GM18507 (cell line): Measurements from ENCODE around the gene COPS9.

Experiments
- DNase-seq: peaks from one replicate; pipeline ENCODE4 v3.0.0; 2011; ENCODE audit warnings: low read depth; ENCODE audit not compliant: insufficient read length; ENCODE audit errors: extremely low spot score
- FAIRE-seq: peaks from 2 replicates; lab custom pipeline; 2011; peaks lifted over from hg19 to GRCh38; lab: Jason Lieb, UNC

The COPS9 gene

GRCh38 chr2:240136013-240136670 lies at the start of gene COPS9:
TSS of gene COPS9 (minus strand) at chr2:240136305. CDS start at chr2:240136284, 21 bp downstream.
- FAIRE-seq (peak; percentile 83), DNase-seq (peak; percentile 89)

- DNase-seq (no peak), FAIRE-seq (no peak)
Observed at GRCh38 chr2:240184656-240185055, 48.6 kb upstream of the COPS9 start.

GRCh38 chr2:240183875-240184590 lies 47.9 kb upstream of the COPS9 start:
- DNase-seq (no peak), FAIRE-seq (no peak)

GRCh38 chr2:240183006-240183874 lies 47.1 kb upstream of the COPS9 start:
- no peak for FAIRE-seq

GRCh38 chr2:240182476-240182875 lies 46.4 kb upstream of the COPS9 start:
- no peak for FAIRE-seq

More at GRCh38 chr2:240183006-240183874, 47.1 kb upstream of the COPS9 start:
- DNase-seq, result no peak

GRCh38 chr2:240182001-240182400 lies 45.9 kb upstream of the COPS9 start:
- no peak for DNase-seq
- FAIRE-seq, result no peak

More at GRCh38 chr2:240182476-240182875, 46.4 kb upstream of the COPS9 start:
- DNase-seq, result no peak

GRCh38 chr2:240179941-240180666 lies 44.0 kb upstream of the COPS9 start:
- DNase-seq, result no peak
- FAIRE-seq, result no peak

- FAIRE-seq (no peak), DNase-seq (no peak)
Observed at GRCh38 chr2:240179186-240179815, 43.2 kb upstream of the COPS9 start.

- no peak for FAIRE-seq
- no peak for DNase-seq
Observed at GRCh38 chr2:240178564-240178963, 42.5 kb upstream of the COPS9 start.

- FAIRE-seq (no peak), DNase-seq (no peak)
Observed at GRCh38 chr2:240174496-240174895, 38.4 kb upstream of the COPS9 start.

GRCh38 chr2:240172071-240172895 lies 36.2 kb upstream of the COPS9 start:
- FAIRE-seq (no peak), DNase-seq (no peak)

- FAIRE-seq (no peak), DNase-seq (no peak)
Observed at GRCh38 chr2:240170883-240171282, 34.8 kb upstream of the COPS9 start.

- no peak for FAIRE-seq
Observed at GRCh38 chr2:240170354-240170735, 34.2 kb upstream of the COPS9 start.

GRCh38 chr2:240169486-240170353 lies 33.6 kb upstream of the COPS9 start:
- DNase-seq (no peak), FAIRE-seq (no peak)

More at GRCh38 chr2:240170354-240170735, 34.2 kb upstream of the COPS9 start:
- no peak for DNase-seq

GRCh38 chr2:240168546-240169361 lies 32.6 kb upstream of the COPS9 start:
- no peak for DNase-seq
- FAIRE-seq, result no peak

GRCh38 chr2:240168041-240168440 lies 31.9 kb upstream of the COPS9 start:
- FAIRE-seq (no peak), DNase-seq (no peak)

GRCh38 chr2:240167588-240167880 lies 31.4 kb upstream of the COPS9 start:
- FAIRE-seq, result no peak
- DNase-seq, result no peak
